ENCODE measurements around the gene TBC1D26. TPM values are rescaled to one million over a fixed set of nuclear protein-coding genes. Genes with fewer than 3 reads are reported as not detected.

TBC1D26 gene
- total and polyA plus RNA-seq, 2 of the 4 experiments (the other 2 are of a cell fraction) = 0.02 TPM; not detected in 1

- no peak overlapping the region for H2BK20ac ChIP-seq (ENCODE audit: low read depth, low read length)
- H4K91ac ChIP-seq (ENCODE audit: insufficient read depth, low read depth, low read length) = no peak overlapping the region
- no peak overlapping the region for H2BK15ac ChIP-seq (ENCODE audit: low read depth, low read length)
- H3K4me3 ChIP-seq (ENCODE audit: insufficient read depth, low read depth, low read length) = no peak overlapping the region
- intact Hi-C loops (cut with micrococcal nuclease) = no loop called here
- no peak overlapping the region for H3K18ac ChIP-seq (ENCODE audit: low read depth, low read length)
- no peak overlapping the region for H2AK9ac ChIP-seq (replicated peaks; ENCODE audit: low read depth, low read length, poor library complexity)
- ChIA-PET CTCF (no interaction called here), POLR2A (ENCODE audit: unreplicated experiment) (no interaction called here)
- H4K5ac ChIP-seq (ENCODE audit: low read depth, low read length) = no peak overlapping the region
- no peak overlapping the region for H4K8ac ChIP-seq (ENCODE audit: low read depth in 2 of 2, low read length in 2 of 2)
- H3K9me1 ChIP-seq (ENCODE audit: insufficient read depth, low read length) = no peaks in the 10 kb centered on the region
- no peak overlapping the region for H3K4ac ChIP-seq (ENCODE audit: low read depth, low read length)
- no peaks in the 10 kb centered on the region for H3K36me3 ChIP-seq (ENCODE audit: control insufficient read depth, insufficient read depth, low read length)
- no peak overlapping the region for H2AFZ ChIP-seq (replicated peaks; ENCODE audit: low read length, poor library complexity)
- BruUV-seq (replicated peaks) = no TSS peak
- H2BK120ac ChIP-seq (ENCODE audit: low read depth, low read length) = no peak overlapping the region
- H3K23ac ChIP-seq (ENCODE audit: low read depth, low read length) = no peak overlapping the region
- ATAC-seq (ENCODE audit: low read depth) (no peak), DNase-seq (no peak)
- in situ Hi-C loops (cut with MboI; ENCODE audit: low sequenced_read_pairs) = no loop called here
- H3K27ac ChIP-seq (ENCODE audit: insufficient read depth, low read length) = no peak overlapping the region
- dilution Hi-C loops (cut with HindIII; ENCODE audit: low sequenced_read_pairs, unreplicated experiment) = no loop called here
- H3K14ac ChIP-seq (replicated peaks; ENCODE audit: low read depth, low read length) = no peak overlapping the region
- H4K20me1 ChIP-seq (ENCODE audit: insufficient read depth, low read length) = no peaks in the 10 kb centered on the region
- H2BK5ac ChIP-seq (ENCODE audit: low read depth, low read length, poor library complexity, severe bottlenecking) = no peak overlapping the region
- H3K56ac ChIP-seq (ENCODE audit: extremely low read depth, insufficient read depth, low read length) = no peak overlapping the region
- no peak for TF ChIP-seq RFX5 (IDR thresholded peaks at IDR 0.05; ENCODE audit: low read depth, low read length)
- TF ChIP-seq RCOR1 (IDR thresholded peaks at IDR 0.05; ENCODE audit: insufficient replicate concordance, low read length) = no peak
- peaks cover 3% of the 10 kb centered on the region; the same call in 1 of the 2 replicates for H3K9me3 ChIP-seq (ENCODE audit: control insufficient read depth, insufficient read depth, low read length)
- WGBS, 2 experiments (ENCODE audit: extremely low coverage in 2 of 2, insufficient read length in 1 of 2) = no CpG with 5 or more reads among the region's 1 CpG
- no peaks in the 10 kb centered on the region for H3K79me1 ChIP-seq (ENCODE audit: low read depth in 1 of 2, low read length in 2 of 2)
- no peaks in the 10 kb centered on the region for H3K4me1 ChIP-seq (ENCODE audit: control insufficient read depth, insufficient read depth, low read length)
- no peak overlapping the region for H3K4me2 ChIP-seq (ENCODE audit: low read depth, low read length)
- no peak overlapping the region for H2AK5ac ChIP-seq (ENCODE audit: low read depth, low read length)
- no peak overlapping the region for H3K9ac ChIP-seq (ENCODE audit: low read depth, low read length)
- no peaks in the 10 kb centered on the region for H3K27me3 ChIP-seq (ENCODE audit: control insufficient read depth, insufficient read depth, low read length)
These were observed 45.2 kb downstream of the TBC1D26 start for GRCh38 chr17:15777297-15777696.

Data from IMR-90 (cell line).